H9 (cell line): ENCODE results near the gene NPHS1. TPM values are rescaled to one million over a fixed set of nuclear protein-coding genes. Genes with fewer than 3 reads are reported as not detected.

Experiments
- DNase-seq: peaks from one replicate; pipeline ENCODE4 v3.0.0-alpha.2; 2017
- H2AFZ ChIP-seq: one replicate; pipeline ENCODE4 v1.6.1; 2013; ENCODE audit warnings: mild to moderate bottlenecking, low read length, control low read depth, moderate library complexity
- H2AK5ac ChIP-seq: 2 replicates; pipeline ENCODE4 v1.6.1; 2013; ENCODE audit warnings: low read length, control low read depth, mixed read lengths; ENCODE audit not compliant: insufficient read length
- H2BK120ac ChIP-seq: one replicate; pipeline ENCODE4 v1.6.1; 2013; ENCODE audit warnings: low read depth, mild to moderate bottlenecking, low read length, control low read depth, inconsistent platforms; ENCODE audit not compliant: poor library complexity, severe bottlenecking
- H2BK12ac ChIP-seq: 2 replicates; pipeline ENCODE4 v1.6.1; 2013; ENCODE audit warnings: low read length, control low read depth, mixed read lengths, low read depth; ENCODE audit not compliant: insufficient read length
- H2BK15ac ChIP-seq: 2 replicates; pipeline ENCODE4 v1.6.1; 2013; ENCODE audit warnings: low read depth, low read length, control low read depth
- H2BK20ac ChIP-seq: one replicate; pipeline ENCODE4 v1.6.1; 2013; ENCODE audit warnings: low read depth, mild to moderate bottlenecking, low read length, control low read depth, inconsistent platforms; ENCODE audit not compliant: poor library complexity, severe bottlenecking
- H2BK5ac ChIP-seq: 2 replicates; pipeline ENCODE4 v1.6.1; 2013; ENCODE audit warnings: low read length, control low read depth, mixed read lengths; ENCODE audit not compliant: insufficient read length
- H3K14ac ChIP-seq: 2 replicates; pipeline ENCODE4 v1.6.1; 2013; ENCODE audit warnings: low read length, control low read depth; ENCODE audit not compliant: insufficient read depth
- H3K18ac ChIP-seq: 2 replicates; pipeline ENCODE4 v1.6.1; 2013; ENCODE audit warnings: low read depth, mild to moderate bottlenecking, mixed read lengths, low read length, control low read depth; ENCODE audit not compliant: insufficient read length
- H3K23ac ChIP-seq: 2 replicates; pipeline ENCODE4 v1.6.1; 2013; ENCODE audit warnings: low read length, control low read depth, mixed read lengths, low read depth; ENCODE audit not compliant: insufficient read length
- H3K23me2 ChIP-seq: 2 replicates; pipeline ENCODE4 v1.6.1; 2013; ENCODE audit warnings: low read depth, mild to moderate bottlenecking, mixed read lengths, low read length, control low read depth; ENCODE audit not compliant: insufficient read length, poor library complexity, severe bottlenecking
- H3K27ac ChIP-seq: 2 replicates; pipeline ENCODE4 v1.5.1; 2013; ENCODE audit warnings: low read length, control low read depth, mixed read lengths, low read depth; ENCODE audit not compliant: insufficient read length
- H3K27me3 ChIP-seq: 2 replicates; pipeline ENCODE4 v1.6.1; 2013; ENCODE audit warnings: low read length, control low read depth, inconsistent platforms; ENCODE audit not compliant: insufficient read depth
- H3K4ac ChIP-seq: 2 replicates; pipeline ENCODE4 v1.6.1; 2013; ENCODE audit warnings: low read depth, mild to moderate bottlenecking, control low read depth, inconsistent platforms, low read length, moderate library complexity
- H3K4me1 ChIP-seq: 2 replicates; pipeline ENCODE4 v1.6.1; 2013; ENCODE audit warnings: low read length, control low read depth, inconsistent platforms; ENCODE audit not compliant: insufficient read depth
- H3K4me2 ChIP-seq: 2 replicates; pipeline ENCODE4 v1.6.1; 2013; ENCODE audit warnings: low read length, control low read depth, mixed read lengths; ENCODE audit not compliant: insufficient read length, insufficient read depth
- H3K56ac ChIP-seq: 2 replicates; pipeline ENCODE4 v1.6.1; 2013; ENCODE audit warnings: low read depth, mild to moderate bottlenecking, mixed read lengths, low read length, control low read depth; ENCODE audit not compliant: insufficient read length
- H3K79me1 ChIP-seq: 2 replicates; pipeline ENCODE4 v1.6.1; 2013; ENCODE audit warnings: low read depth, mild to moderate bottlenecking, moderate library complexity, low read length, control low read depth, inconsistent platforms; ENCODE audit not compliant: insufficient read depth, poor library complexity, severe bottlenecking
- H3K79me2 ChIP-seq: 2 replicates; pipeline ENCODE4 v1.6.1; 2013; ENCODE audit warnings: low read length, control low read depth, inconsistent platforms; ENCODE audit not compliant: insufficient read depth
- H3K9ac ChIP-seq: 2 replicates; pipeline ENCODE4 v1.6.1; 2013; ENCODE audit warnings: low read length, control low read depth, mixed read lengths; ENCODE audit not compliant: insufficient read length; ENCODE audit errors: extremely low read depth
- H3K9me3 ChIP-seq: one replicate; pipeline ENCODE4 v1.6.1; 2013; ENCODE audit warnings: low read depth, low read length, inconsistent platforms; ENCODE audit not compliant: control insufficient read depth
- H3T11ph ChIP-seq: one replicate; pipeline ENCODE4 v1.6.1; 2013; ENCODE audit warnings: mild to moderate bottlenecking, low read length, control low read depth, inconsistent platforms
- H4K20me1 ChIP-seq: one replicate; pipeline ENCODE4 v1.6.1; 2013; ENCODE audit not compliant: control insufficient read depth, insufficient read length, insufficient read depth
- H4K5ac ChIP-seq: 2 replicates; pipeline ENCODE4 v1.6.1; 2013; ENCODE audit warnings: low read depth, mild to moderate bottlenecking, mixed read lengths, low read length, control low read depth; ENCODE audit not compliant: insufficient read length
- H4K8ac ChIP-seq: replicated peaks from 2 replicates; pipeline ENCODE4 v1.6.1; 2013; ENCODE audit warnings: low read length, control low read depth, mixed read lengths, low read depth; ENCODE audit not compliant: insufficient read length
- H4K91ac ChIP-seq: 2 replicates; pipeline ENCODE4 v1.6.1; 2013; ENCODE audit warnings: low read depth, mild to moderate bottlenecking, moderate library complexity, mixed read lengths, low read length, control low read depth; ENCODE audit not compliant: insufficient read length
- H3K27ac Mint-ChIP-seq, 3 experiments: 2 replicates in 2 of 3; 3 replicates in 1 of 3; pipeline ENCODE4 v1.8.0; 2020 to 2021; ENCODE audit warnings: mixed read lengths in 3 of 3, mild to moderate bottlenecking in 1 of 3, moderate library complexity in 1 of 3
- H3K27me3 Mint-ChIP-seq: 2 replicates; pipeline ENCODE4 v1.8.0; 2021; ENCODE audit warnings: low read depth, mild to moderate bottlenecking, moderate library complexity, mixed read lengths
- H3K36me3 Mint-ChIP-seq, 3 experiments: 2 replicates in 2 of 3; 3 replicates in 1 of 3; pipeline ENCODE4 v1.8.0; 2020 to 2021; ENCODE audit warnings: low read depth in 3 of 3, mixed read lengths in 3 of 3; ENCODE audit not compliant: insufficient read depth in 1 of 3
- H3K4me1 Mint-ChIP-seq, 2 experiments: 2 replicates each; pipeline ENCODE4 v1.8.0; 2020; ENCODE audit warnings: mixed read lengths in 2 of 2
- H3K4me3 Mint-ChIP-seq, 2 experiments: 2 replicates in 1 of 2; 3 replicates in 1 of 2; pipeline ENCODE4 v1.8.0; 2020 to 2021; ENCODE audit warnings: mild to moderate bottlenecking in 2 of 2, mixed read lengths in 2 of 2, moderate library complexity in 1 of 2
- H3K9me3 Mint-ChIP-seq, 2 experiments: 2 replicates in 1 of 2; 3 replicates in 1 of 2; pipeline ENCODE4 v1.8.0; 2020; ENCODE audit warnings: mild to moderate bottlenecking in 2 of 2, mixed read lengths in 2 of 2, moderate library complexity in 1 of 2
- WGBS: extraction: QIAGEN DNeasy Blood & Tissue Kit; methylation state at CpG from one replicate; pipeline ENCODE4 v1.1.7; 2013; ENCODE audit warnings: missing lambda C conversion rate, low lambda C conversion rate, mixed read lengths; ENCODE audit not compliant: insufficient read length; ENCODE audit errors: extremely low coverage; 5-methylcytosine and 5-hydroxymethylcytosine counted together
- total RNA-seq: library from RNA; stranded (reverse); gene quantifications from 2 replicates; pipeline ENCODE4 v1.2.1, GENCODE V29; 2021
- TF ChIP-seq, protein P1 (sequence below): fragments of 200-600 bp; sonication (generic); conservative IDR thresholded peaks from 3 replicates; pipeline ENCODE4 v1.8.0; 2021; ENCODE audit warnings: antibody characterized with exemption, mild to moderate bottlenecking

Gene NPHS1
- total RNA-seq, 1 experiment from 2014 or later: 0.83 TPM

DNA sequence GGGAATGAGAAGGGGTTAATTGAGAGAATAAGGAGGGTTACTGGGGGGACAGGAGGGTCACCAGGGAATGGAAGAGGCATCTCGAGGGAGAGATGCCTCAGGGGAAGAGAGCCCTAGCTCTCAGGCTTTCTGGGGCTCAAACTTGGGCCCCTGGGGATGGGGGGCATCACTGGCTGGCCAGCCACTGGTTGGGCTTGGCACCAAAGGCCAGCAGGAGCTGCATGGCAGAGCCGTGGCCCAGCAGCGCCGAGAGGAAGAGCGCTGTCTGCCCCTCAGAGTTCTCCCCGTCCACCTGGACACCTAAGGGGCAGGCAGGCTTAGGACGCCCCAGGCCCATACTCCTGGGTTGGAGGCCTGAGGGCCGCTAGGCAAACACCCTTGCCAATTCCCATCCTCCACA is 59.4 kb downstream of the NPHS1 start:
- H3K14ac ChIP-seq: no peak overlapping the region
- H3K4ac ChIP-seq: no peak overlapping the region
- H3K4me1 ChIP-seq: 0 out of 2 replicates have a peak, but pooled peaks cover 1% of the 10 kb centered on the region
- peaks cover 33% of the 10 kb centered on the region for H3K27me3 Mint-ChIP-seq
- no CpG with 5 or more reads among the region's 8 CpGs for WGBS
- H4K8ac ChIP-seq: no peak overlapping the region
- H3K4me1 Mint-ChIP-seq: peaks cover 8 to 18% of the 10 kb centered on the region in 2 experiments
- no peaks in the 10 kb centered on the region for H3K9me3 Mint-ChIP-seq
- H3K56ac ChIP-seq: no peak overlapping the region
- H2AK5ac ChIP-seq: no peak overlapping the region
- TF ChIP-seq, protein P1, sequence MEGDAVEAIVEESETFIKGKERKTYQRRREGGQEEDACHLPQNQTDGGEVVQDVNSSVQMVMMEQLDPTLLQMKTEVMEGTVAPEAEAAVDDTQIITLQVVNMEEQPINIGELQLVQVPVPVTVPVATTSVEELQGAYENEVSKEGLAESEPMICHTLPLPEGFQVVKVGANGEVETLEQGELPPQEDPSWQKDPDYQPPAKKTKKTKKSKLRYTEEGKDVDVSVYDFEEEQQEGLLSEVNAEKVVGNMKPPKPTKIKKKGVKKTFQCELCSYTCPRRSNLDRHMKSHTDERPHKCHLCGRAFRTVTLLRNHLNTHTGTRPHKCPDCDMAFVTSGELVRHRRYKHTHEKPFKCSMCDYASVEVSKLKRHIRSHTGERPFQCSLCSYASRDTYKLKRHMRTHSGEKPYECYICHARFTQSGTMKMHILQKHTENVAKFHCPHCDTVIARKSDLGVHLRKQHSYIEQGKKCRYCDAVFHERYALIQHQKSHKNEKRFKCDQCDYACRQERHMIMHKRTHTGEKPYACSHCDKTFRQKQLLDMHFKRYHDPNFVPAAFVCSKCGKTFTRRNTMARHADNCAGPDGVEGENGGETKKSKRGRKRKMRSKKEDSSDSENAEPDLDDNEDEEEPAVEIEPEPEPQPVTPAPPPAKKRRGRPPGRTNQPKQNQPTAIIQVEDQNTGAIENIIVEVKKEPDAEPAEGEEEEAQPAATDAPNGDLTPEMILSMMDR: no peak
- H3K79me1 ChIP-seq: no peaks in the 10 kb centered on the region
- DNase-seq: no peak
- no peaks in the 10 kb centered on the region for H3K9me3 ChIP-seq
- no peak overlapping the region for H3K18ac ChIP-seq
- H3K27ac Mint-ChIP-seq: no peak overlapping the region
- peaks cover 5% of the 10 kb centered on the region for H3K23me2 ChIP-seq
- no peak overlapping the region for H4K5ac ChIP-seq
- H4K91ac ChIP-seq: no peak overlapping the region
- H2BK120ac ChIP-seq: no peak overlapping the region
- peaks cover 3% of the 10 kb centered on the region; the same call in 1 of the 2 replicates for H3K27me3 ChIP-seq
- no peak overlapping the region for H3K4me2 ChIP-seq
- H3K9ac ChIP-seq: no peak overlapping the region
- H2AFZ ChIP-seq: no peak overlapping the region
- no peak overlapping the region for H2BK20ac ChIP-seq
- no peaks in the 10 kb centered on the region for H3K79me2 ChIP-seq
- no peak overlapping the region for H3K27ac ChIP-seq
- no peak overlapping the region for H3T11ph ChIP-seq
- H2BK5ac ChIP-seq: no peak overlapping the region
- H2BK15ac ChIP-seq: no peak overlapping the region
- no peak overlapping the region; a peak in 1 of 5 replicates for H3K4me3 Mint-ChIP-seq
- H4K20me1 ChIP-seq: peaks cover 3% of the 10 kb centered on the region
- no peak overlapping the region for H2BK12ac ChIP-seq
- H3K36me3 Mint-ChIP-seq: no peaks in the 10 kb centered on the region; a peak in 1 of 7 replicates
- no peak overlapping the region for H3K23ac ChIP-seq
